HG02973 (cell line): ENCODE measurements around the gene DAAM1.

Experiments used
- ATAC-seq: cut with Tn5 transposase; IDR thresholded peaks from one replicate; pipeline ENCODE4 v1.9.1; 2021; ENCODE audit warnings: moderate library complexity; ENCODE audit not compliant: unreplicated experiment

Gene DAAM1

DNA sequence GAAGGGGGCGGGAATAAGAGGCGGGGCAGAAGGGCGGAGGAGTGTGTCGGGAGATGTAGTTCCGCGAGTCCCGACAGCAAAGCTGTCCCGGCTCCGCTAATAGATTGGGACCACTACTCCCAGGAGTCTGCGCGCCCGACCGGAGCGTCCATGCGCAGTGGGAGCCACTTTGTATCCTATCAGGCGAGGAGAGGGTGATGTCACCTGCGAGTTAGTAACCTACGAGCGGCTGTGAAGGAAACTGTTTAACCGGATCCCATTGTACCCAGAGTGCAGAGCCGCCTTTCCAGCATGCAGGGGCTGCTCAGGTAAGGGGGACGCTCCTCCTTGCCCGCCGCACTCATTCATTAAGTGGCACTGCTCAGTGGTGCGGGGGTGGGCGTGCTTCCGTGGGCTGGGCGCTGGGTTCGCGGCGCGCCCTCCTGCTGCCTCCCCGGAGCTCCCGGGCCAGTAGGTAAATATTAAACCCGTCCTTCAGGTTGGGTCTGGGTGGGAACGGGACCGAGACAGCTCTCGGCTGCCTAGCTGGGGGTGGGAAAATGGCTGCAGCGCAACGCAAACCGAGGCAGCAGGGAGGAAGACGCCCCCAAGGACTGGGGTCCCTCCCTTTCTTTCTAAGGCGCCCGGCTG, at the start of gene DAAM1:
DAAM1 (plus strand) TSS at position 207 of the 630 bp plus-strand sequence. CDS start 74,811 bp downstream, outside the sequence.
- ATAC-seq = peak; percentile 79

GRCh38 chr14:59139324-59139723, 49.1 kb upstream of the DAAM1 start:
- no peak for ATAC-seq

- ATAC-seq = no peak
Observed at GRCh38 chr14:59140106-59140843, 48.2 kb upstream of the DAAM1 start.

GRCh38 chr14:59146484-59146883, 42.0 kb upstream of the DAAM1 start:
- ATAC-seq = no peak

GRCh38 chr14:59147007-59147406, 41.5 kb upstream of the DAAM1 start:
- ATAC-seq = no peak

GRCh38 chr14:59148334-59148900, 40.0 kb upstream of the DAAM1 start:
- ATAC-seq = peak; percentile 68

GRCh38 chr14:59150990-59151389, 37.5 kb upstream of the DAAM1 start:
- ATAC-seq = peak; percentile 70

- no peak for ATAC-seq
Observed at GRCh38 chr14:59154373-59154772, 34.1 kb upstream of the DAAM1 start.

DNA sequence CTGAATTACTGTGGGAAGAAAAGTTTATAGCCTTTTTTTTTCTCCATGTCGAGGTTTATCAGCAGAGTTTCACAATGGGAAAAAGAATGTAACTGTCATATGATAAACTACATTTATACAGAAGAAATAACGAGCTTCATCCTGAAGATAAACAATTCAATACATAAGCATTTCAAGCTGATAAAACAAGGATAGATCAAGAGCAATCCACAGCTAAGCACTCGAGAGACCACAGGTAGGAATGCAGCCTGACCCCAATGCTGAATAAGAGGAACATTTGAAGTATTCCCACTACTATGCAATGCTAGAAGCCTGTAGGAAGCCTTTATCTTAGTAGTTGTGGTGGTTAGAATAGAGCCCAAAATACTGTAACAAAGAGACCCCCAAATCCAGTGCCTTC, 32.6 kb upstream of the DAAM1 start:
- ATAC-seq = no peak

- ATAC-seq = no peak
Observed at GRCh38 chr14:59159169-59159568, 29.3 kb upstream of the DAAM1 start.

DNA sequence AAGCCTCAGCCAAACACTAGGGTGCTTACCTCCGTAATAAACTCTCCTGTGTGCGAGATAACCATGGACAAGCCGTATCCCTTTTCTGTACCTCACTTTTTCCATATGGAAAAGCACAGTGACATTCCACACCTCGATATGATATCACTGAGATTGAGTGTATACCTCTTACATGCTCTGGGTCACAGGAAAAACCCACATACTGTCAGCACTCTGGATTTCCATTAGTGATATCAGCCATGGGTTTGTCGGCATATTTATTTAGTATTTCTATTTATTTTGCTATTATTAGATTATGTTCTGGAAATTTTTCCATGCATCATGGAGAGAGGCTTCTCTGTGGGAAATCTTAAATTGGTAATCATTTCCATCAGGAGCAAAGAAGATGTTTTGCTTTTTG, 28.0 kb upstream of the DAAM1 start:
- no peak for ATAC-seq

GRCh38 chr14:59161561-59162175, 26.8 kb upstream of the DAAM1 start:
- ATAC-seq = no peak

DNA sequence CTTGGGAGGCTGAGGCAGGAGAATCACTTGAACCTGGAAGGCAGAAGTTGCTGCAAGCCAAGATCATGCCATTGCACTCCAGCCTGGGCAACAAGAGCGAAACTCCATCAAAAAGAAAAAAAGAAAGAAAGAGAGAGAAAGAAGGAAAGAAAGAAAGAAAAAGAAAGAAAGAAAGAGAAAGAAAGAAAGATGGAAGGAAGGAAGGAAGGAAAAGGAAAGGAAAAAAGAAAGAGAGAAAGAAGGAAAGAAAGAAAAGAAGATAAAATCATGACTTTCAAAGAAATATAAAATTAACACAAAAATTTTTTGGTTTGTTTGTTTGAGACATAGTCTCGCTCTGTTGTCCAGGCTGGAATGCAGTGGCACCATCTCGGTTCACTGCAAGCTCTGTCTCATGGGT, 22.2 kb upstream of the DAAM1 start:
- no peak for ATAC-seq

GRCh38 chr14:59175404-59175803, 13.1 kb upstream of the DAAM1 start:
- peak; percentile 98 for ATAC-seq

DNA sequence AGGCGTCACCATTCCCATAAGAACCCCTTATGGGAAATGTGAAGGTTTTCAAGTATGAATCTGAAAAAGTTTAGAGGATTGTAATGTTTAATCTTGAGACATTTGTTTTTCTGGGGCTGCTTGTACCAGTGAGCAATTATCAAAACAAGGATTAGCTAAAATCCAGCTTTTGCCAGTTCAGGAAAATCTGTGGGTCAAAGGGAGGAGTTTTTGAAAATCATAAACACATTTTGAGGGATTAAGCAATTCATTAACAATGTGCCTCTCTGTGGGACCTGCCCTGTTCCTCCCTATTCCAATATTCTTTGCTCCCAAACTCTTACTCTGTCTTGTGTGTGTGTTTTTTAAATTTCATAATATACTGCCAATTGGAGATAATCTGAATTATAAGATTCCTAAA, 11.7 kb upstream of the DAAM1 start:
- no peak for ATAC-seq

- no peak for ATAC-seq
Observed at GRCh38 chr14:59177262-59177661, 11.2 kb upstream of the DAAM1 start.

DNA sequence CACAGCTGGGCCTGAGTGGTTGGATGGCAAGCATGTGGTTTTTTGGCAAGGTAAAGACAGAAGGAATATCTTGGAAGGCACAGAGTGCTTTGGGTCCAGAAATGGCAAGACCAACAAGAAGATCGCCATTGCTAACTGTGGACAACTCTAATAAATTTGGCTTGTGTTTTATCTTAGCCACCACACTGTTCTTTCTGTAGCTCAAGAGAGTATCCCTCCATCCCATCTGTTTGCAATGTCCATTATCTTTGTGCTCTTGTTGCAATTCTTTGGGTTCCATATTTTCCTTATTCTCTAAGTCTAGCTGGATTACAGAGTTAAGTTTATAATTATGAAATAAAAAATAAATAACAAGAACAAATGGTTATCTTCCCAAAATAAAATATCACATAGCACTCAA, 6.7 kb upstream of the DAAM1 start:
- no peak for ATAC-seq

- no peak for ATAC-seq
Observed at GRCh38 chr14:59182641-59183040, 5.8 kb upstream of the DAAM1 start.

DNA sequence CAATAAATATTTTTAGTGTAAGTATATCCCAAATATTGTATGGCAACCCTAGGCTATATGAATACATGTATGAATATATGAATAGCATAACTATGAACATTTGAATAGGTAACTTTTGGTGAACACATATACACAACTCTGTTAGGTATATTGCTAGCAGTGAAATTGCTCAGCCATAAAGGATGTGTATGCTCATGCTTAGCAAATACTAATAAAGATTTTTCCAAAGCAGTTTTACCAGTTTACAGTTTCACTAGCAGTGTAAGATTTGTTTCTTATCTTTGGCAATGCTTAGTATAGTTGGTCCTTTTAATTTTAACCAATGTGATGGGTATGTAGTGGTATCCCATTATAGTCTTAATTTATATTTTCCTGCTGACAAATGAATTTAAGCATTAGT, 5.3 kb upstream of the DAAM1 start:
- no peak for ATAC-seq

GRCh38 chr14:59184396-59184795, 4.1 kb upstream of the DAAM1 start:
- no peak for ATAC-seq

- no peak for ATAC-seq
Observed at GRCh38 chr14:59185676-59186075, 2.8 kb upstream of the DAAM1 start.

DNA sequence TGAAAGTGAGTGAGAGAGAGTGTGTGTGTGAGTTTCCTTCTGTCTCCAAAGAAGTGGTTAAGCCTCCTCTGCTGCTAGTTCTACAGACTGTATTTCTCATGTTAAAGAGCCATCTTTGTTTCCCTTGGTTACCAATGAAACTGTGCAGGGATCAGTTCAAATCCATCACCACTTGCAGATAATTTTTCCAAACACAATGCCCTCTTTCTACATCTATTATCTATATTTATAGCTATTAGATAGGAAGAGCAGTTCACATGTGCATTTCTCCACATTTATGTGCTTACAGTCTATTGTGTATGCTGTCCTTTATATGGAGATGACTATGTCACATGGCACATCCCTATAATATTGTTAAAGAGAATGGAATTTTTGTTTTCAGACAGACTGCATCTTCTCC, 2.2 kb upstream of the DAAM1 start:
- no peak for ATAC-seq
